Fibroblast of mammary gland (primary cell): ENCODE results near the gene RAC2.

Source experiments
- DNase-seq: peaks from one replicate; pipeline ENCODE4 v3.0.0-alpha.2; 2010; ENCODE audit warnings: low read depth
- H3K4me3 ChIP-seq: 2 replicates; pipeline ENCODE4 v1.5.1; 2011; ENCODE audit warnings: low read depth, mild to moderate bottlenecking, low read length, moderate library complexity; ENCODE audit not compliant: control insufficient read depth
- TF ChIP-seq, protein P1 (sequence below): conservative IDR thresholded peaks from 2 replicates; pipeline ENCODE4 v1.5.1; 2011; ENCODE audit warnings: low read depth, low read length, inconsistent platforms; ENCODE audit not compliant: control insufficient read depth, insufficient read depth

RAC2 gene

DNA sequence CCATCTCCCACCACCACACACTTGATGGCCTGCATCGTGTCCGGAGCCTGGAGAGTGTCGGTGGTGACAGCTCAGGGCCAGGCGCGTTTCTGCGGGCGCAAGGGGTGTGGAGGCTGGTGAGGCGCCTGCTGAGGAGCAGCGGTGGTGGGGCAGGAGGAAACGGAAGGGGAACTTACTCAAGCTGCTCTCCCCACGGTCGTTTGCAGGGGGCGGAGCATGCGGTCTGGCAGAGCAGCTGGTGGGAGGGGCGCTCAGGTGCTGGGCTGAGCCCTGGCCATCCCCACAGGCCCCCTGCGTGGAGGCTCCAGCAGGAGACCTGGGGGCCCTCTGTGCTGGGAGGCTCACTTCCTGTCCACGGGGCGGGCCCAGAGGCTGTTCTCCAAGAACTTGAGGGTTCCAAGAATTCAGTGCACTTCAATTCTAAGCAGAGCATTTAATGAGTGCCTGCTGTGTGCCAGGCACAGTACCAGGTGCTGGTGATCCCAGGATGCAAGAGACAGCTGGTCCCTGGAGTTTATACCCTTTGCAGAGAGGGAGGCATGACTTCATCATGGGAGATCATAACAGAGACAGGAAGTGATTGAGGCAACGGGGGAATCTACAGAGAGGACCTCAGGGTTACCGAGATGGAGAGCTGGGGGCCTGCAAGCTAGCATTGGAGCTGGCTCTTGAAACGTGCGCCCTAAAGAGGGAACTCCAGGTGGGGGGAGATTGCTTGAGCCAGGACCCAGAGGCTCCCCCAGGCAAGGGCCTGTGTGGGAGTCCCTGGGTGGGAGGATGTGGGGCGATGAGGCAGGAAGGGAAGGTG, at the start of gene RAC2:
Gene RAC2 (minus strand): TSS at position 156 of the 808 bp plus-strand sequence. CDS start 121 bp downstream, at position 35.
- peak; percentile 55 for DNase-seq
- TF ChIP-seq, protein P1, sequence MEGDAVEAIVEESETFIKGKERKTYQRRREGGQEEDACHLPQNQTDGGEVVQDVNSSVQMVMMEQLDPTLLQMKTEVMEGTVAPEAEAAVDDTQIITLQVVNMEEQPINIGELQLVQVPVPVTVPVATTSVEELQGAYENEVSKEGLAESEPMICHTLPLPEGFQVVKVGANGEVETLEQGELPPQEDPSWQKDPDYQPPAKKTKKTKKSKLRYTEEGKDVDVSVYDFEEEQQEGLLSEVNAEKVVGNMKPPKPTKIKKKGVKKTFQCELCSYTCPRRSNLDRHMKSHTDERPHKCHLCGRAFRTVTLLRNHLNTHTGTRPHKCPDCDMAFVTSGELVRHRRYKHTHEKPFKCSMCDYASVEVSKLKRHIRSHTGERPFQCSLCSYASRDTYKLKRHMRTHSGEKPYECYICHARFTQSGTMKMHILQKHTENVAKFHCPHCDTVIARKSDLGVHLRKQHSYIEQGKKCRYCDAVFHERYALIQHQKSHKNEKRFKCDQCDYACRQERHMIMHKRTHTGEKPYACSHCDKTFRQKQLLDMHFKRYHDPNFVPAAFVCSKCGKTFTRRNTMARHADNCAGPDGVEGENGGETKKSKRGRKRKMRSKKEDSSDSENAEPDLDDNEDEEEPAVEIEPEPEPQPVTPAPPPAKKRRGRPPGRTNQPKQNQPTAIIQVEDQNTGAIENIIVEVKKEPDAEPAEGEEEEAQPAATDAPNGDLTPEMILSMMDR, result no peak
- H3K4me3 ChIP-seq, result peak within 1 kb of the TSS; percentile 55

- H3K4me3 ChIP-seq, result no peak overlapping the region
- no peak for DNase-seq
- TF ChIP-seq, protein P1, result no peak
Observed at GRCh38 chr22:37293172-37293571, 49.1 kb upstream of the RAC2 start.

DNA sequence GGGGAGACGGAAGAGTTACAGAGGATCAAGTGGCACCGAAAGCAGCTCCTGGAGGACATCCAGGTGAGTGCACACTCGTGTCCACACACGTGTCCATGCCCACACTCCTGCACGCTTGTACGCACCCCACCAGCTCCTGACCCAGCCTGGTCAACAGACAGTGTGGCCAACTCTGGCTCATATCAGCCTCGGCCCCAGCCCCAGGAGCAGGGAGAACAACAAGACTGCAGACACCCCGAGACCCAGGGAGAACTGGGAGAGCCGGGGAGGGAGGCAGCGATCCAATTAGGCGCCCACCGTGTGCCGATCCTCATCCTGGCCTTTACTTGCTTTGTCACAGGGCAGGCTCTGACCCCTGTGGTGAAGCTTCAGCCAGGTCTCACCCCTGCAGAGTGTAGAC, 48.6 kb upstream of the RAC2 start:
- no peak for DNase-seq
- H3K4me3 ChIP-seq, result no peak overlapping the region
- TF ChIP-seq, protein P1, result no peak

DNA sequence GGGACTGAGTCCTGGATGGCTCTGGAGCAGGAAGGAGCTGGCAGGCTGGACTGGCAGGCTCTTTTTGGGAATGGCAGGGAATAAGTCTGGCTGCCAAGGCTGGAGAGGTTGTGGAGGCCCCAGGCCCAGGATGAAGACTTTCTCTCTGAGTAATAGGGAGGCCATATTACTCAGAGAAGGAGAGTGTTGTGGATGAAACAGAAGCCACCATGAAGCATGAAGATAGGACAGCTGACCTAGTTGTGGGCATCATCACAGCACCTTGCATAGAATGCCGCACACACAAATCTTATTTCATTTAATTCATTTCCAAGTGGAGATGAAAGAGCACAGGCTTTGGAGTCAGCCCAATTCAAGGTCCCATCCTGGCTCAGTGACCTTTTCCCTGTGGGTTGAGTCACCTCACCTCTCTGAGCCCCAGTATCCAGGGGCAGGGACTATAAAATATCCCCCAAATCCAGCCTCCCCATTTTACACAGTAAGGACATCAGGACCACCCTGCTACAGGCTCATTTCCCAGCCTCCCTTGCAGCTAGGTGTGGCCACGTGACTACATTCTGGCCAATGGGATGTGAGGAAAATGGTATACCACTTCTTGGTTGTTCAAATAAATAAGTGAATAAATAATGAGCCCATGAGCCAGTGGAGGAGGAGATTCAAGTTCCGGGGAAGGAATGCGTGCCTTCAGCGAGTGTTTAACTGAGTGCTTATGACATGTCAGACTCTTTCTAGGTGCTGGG, 47.7 kb upstream of the RAC2 start:
- no peak for DNase-seq
- TF ChIP-seq, protein P1, result no peak
- no peak overlapping the region for H3K4me3 ChIP-seq

GRCh38 chr22:37290737-37291136, 46.7 kb upstream of the RAC2 start:
- TF ChIP-seq, protein P1, result no peak
- DNase-seq, result peak; percentile 78
- no peak overlapping the region for H3K4me3 ChIP-seq

- DNase-seq, result no peak
- H3K4me3 ChIP-seq, result no peak overlapping the region
- TF ChIP-seq, protein P1, result no peak
Observed at GRCh38 chr22:37289156-37289735, 45.2 kb upstream of the RAC2 start.
